ENCODE results near the gene SNX25.
"Not testable (repeated sequence)": the region's sequence is repeated elsewhere in the genome, so short reads cannot be mapped to it uniquely, and the experiment has no call there.

- TF ChIP-seq MAX (IDR thresholded peaks at IDR 0.05; ENCODE audit: low read depth); POLR2AphosphoS5 (IDR thresholded peaks at IDR 0.05; ENCODE audit: low read depth, low read length); USF2 (IDR thresholded peaks at IDR 0.05; ENCODE audit: borderline replicate concordance, low read depth, low read length); YY1 (IDR thresholded peaks at IDR 0.05; ENCODE audit: low read depth); REST (IDR thresholded peaks at IDR 0.05; ENCODE audit: low read depth, low read length); CHD2 (IDR thresholded peaks at IDR 0.05; ENCODE audit: low read length, partially characterized antibody); GABPA (IDR thresholded peaks at IDR 0.05; ENCODE audit: low read depth); EP300 (IDR thresholded peaks at IDR 0.05; ENCODE audit: borderline replicate concordance in 1 of 2, low read depth in 1 of 2, low read length in 1 of 2); RAD21 (IDR thresholded peaks at IDR 0.05; ENCODE audit: low read length): not testable (repeated sequence)
- TF ChIP-seq, protein P1, sequence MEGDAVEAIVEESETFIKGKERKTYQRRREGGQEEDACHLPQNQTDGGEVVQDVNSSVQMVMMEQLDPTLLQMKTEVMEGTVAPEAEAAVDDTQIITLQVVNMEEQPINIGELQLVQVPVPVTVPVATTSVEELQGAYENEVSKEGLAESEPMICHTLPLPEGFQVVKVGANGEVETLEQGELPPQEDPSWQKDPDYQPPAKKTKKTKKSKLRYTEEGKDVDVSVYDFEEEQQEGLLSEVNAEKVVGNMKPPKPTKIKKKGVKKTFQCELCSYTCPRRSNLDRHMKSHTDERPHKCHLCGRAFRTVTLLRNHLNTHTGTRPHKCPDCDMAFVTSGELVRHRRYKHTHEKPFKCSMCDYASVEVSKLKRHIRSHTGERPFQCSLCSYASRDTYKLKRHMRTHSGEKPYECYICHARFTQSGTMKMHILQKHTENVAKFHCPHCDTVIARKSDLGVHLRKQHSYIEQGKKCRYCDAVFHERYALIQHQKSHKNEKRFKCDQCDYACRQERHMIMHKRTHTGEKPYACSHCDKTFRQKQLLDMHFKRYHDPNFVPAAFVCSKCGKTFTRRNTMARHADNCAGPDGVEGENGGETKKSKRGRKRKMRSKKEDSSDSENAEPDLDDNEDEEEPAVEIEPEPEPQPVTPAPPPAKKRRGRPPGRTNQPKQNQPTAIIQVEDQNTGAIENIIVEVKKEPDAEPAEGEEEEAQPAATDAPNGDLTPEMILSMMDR (IDR thresholded peaks at IDR 0.05), result not testable (repeated sequence)
Observed at GRCh38 chr4:185198189-185198588, 11.2 kb upstream of the SNX25 start.
